GM12874 (cell line): ENCODE results near the gene NRXN3.

Experiments
- CTCF ChIP-seq: IDR thresholded peaks from 2 replicates; pipeline ENCODE4 v1.5.1; 2011; ENCODE audit warnings: low read depth, mild to moderate bottlenecking, control low read depth, low read length, moderate library complexity; ENCODE audit not compliant: insufficient read depth

The NRXN3 gene

GRCh38 chr14:78997811-78998210 is 827.6 kb downstream of the NRXN3 start:
- TF ChIP-seq CTCF: no peak

GRCh38 chr14:79009286-79009685 is 839.1 kb downstream of the NRXN3 start:
- TF ChIP-seq CTCF: no peak

- peak; percentile 34; the same call in 1 of the 2 replicates for TF ChIP-seq CTCF
Measured at GRCh38 chr14:79011091-79011919, 841.1 kb downstream of the NRXN3 start.

- TF ChIP-seq CTCF: no peak
Measured at GRCh38 chr14:79011920-79012204, 841.7 kb downstream of the NRXN3 start.

- no peak for TF ChIP-seq CTCF
Measured at GRCh38 chr14:79016828-79017505, 846.8 kb downstream of the NRXN3 start.

GRCh38 chr14:79017561-79017960 is 847.4 kb downstream of the NRXN3 start:
- TF ChIP-seq CTCF: no peak

GRCh38 chr14:79018836-79019235 is 848.7 kb downstream of the NRXN3 start:
- TF ChIP-seq CTCF: no peak
